Astrocyte of the spinal cord (primary cell): ENCODE data around the gene FAR2.

Experiments
- DNase-seq: peaks from one replicate; pipeline ENCODE4 v3.0.0; 2011; ENCODE audit warnings: low read depth, low spot score
- H3K4me3 ChIP-seq: 2 replicates; pipeline ENCODE4 v1.5.1; 2011; ENCODE audit warnings: low read depth, mild to moderate bottlenecking, low read length, moderate library complexity
- CTCF ChIP-seq: IDR thresholded peaks from 2 replicates; pipeline ENCODE4 v1.5.1; 2012; ENCODE audit warnings: low read depth, mild to moderate bottlenecking, low read length, inconsistent platforms
- in situ Hi-C: cut with HindIII; loops from 2 replicates; pipeline ENCODE4 v1.10.0; 2017; ENCODE audit warnings: low sequenced_read_pairs

The FAR2 gene

GRCh38 chr12:29201296-29201695 is 52.2 kb downstream of the FAR2 start:
- no peak for DNase-seq
- in situ Hi-C loops = no loop called here
- no peak for TF ChIP-seq CTCF
- no peak overlapping the region for H3K4me3 ChIP-seq

GRCh38 chr12:29201746-29202145 is 52.7 kb downstream of the FAR2 start:
- TF ChIP-seq CTCF = no peak
- no peak overlapping the region for H3K4me3 ChIP-seq
- DNase-seq = no peak
- in situ Hi-C loops = no loop called here

- H3K4me3 ChIP-seq = no peak overlapping the region
These were observed 55.4 kb downstream of the FAR2 start for GRCh38 chr12:29204521-29204920.

GRCh38 chr12:29207120-29207519 is 58.0 kb downstream of the FAR2 start:
- no peak overlapping the region for H3K4me3 ChIP-seq
- no peak for TF ChIP-seq CTCF
- in situ Hi-C loops = no loop called here
- DNase-seq = peak; percentile 50

More at GRCh38 chr12:29204521-29204920, 55.4 kb downstream of the FAR2 start:
- DNase-seq = no peak
- in situ Hi-C loops = no loop called here
- no peak for TF ChIP-seq CTCF

GRCh38 chr12:29208060-29208459 is 59.0 kb downstream of the FAR2 start:
- DNase-seq = no peak
- in situ Hi-C loops = no loop called here
- no peak overlapping the region for H3K4me3 ChIP-seq
- TF ChIP-seq CTCF = no peak

DNA sequence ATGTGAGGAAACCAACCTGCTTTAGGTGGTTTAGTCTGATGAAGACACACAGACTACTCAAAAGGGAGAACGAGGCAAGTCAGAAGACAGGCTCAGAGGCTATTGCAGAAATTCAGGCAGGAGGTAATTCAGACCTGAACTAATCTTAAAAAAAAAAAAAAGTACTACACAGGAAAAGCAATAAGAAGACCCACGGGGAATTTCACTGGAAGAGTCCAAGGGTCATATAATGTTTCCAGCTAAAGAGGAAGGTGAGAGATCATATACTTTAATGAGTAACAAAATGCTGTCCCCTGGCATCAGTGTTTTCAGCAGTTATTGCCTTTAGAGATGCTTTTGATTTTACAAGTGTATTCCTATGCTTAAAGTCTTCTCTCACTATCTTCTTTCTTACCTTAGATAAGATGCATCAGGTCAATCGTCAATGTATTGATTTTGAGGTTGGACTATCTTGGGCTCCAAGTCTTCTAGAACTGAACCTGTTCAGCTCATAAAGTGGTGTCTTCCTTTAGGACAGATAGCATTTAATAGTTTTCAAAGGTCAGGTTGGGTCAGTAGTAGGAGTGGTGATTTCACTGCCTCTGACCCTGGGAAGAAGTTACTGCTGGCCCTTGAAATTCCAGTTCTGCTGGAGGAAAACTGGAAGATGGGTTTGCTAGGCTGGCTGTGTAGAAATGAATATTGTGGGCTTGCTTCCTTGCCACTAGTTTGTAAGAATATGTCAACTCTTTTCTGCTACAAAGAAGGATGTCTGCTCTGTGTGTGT is 60.0 kb downstream of the FAR2 start:
- no peak for DNase-seq
- no peak for TF ChIP-seq CTCF
- no peak overlapping the region for H3K4me3 ChIP-seq
- in situ Hi-C loops = no loop called here
